Cortex of kidney (tissue), 1 donor: ENCODE measurements around the gene UBE2I.
"Not testable (repeated sequence)": the region's sequence is repeated elsewhere in the genome, so short reads cannot be mapped to it uniquely, and the experiment has no call there.

Experiments used
- DNase-seq: peaks from one replicate; lab custom pipeline; 2025; lab: John Stamatoyannopoulos, UW

Gene UBE2I

GRCh38 chr16:1277617-1278282, 31.7 kb upstream of the UBE2I start:
- no peak for DNase-seq

GRCh38 chr16:1278477-1278876, 31.0 kb upstream of the UBE2I start:
- no peak for DNase-seq

GRCh38 chr16:1279081-1279944, 30.1 kb upstream of the UBE2I start:
- no peak for DNase-seq

GRCh38 chr16:1279945-1280589, 29.4 kb upstream of the UBE2I start:
- DNase-seq = no peak

- DNase-seq = no peak
These were observed 28.7 kb upstream of the UBE2I start for GRCh38 chr16:1280783-1281182.

GRCh38 chr16:1281517-1281916, 27.9 kb upstream of the UBE2I start:
- no peak for DNase-seq

GRCh38 chr16:1282324-1282973, 27.0 kb upstream of the UBE2I start:
- DNase-seq = no peak

- no peak for DNase-seq
These were observed 26.1 kb upstream of the UBE2I start for GRCh38 chr16:1283296-1283695.

- no peak for DNase-seq
These were observed 25.3 kb upstream of the UBE2I start for GRCh38 chr16:1283996-1284616.

GRCh38 chr16:1285669-1286512, 23.5 kb upstream of the UBE2I start:
- no peak for DNase-seq

GRCh38 chr16:1286513-1287094, 22.8 kb upstream of the UBE2I start:
- no peak for DNase-seq

- DNase-seq = no peak
These were observed 21.3 kb upstream of the UBE2I start for GRCh38 chr16:1287982-1288670.

GRCh38 chr16:1288813-1289476, 20.5 kb upstream of the UBE2I start:
- DNase-seq = no peak

GRCh38 chr16:1289477-1289866, 20.0 kb upstream of the UBE2I start:
- no peak for DNase-seq

GRCh38 chr16:1290063-1290501, 19.4 kb upstream of the UBE2I start:
- no peak for DNase-seq

GRCh38 chr16:1290860-1291575, 18.4 kb upstream of the UBE2I start:
- no peak for DNase-seq

GRCh38 chr16:1291576-1291974, 17.9 kb upstream of the UBE2I start:
- no peak for DNase-seq

- not testable (repeated sequence) for DNase-seq
These were observed 17.2 kb upstream of the UBE2I start for GRCh38 chr16:1292208-1292607.

GRCh38 chr16:1292808-1293207, 16.6 kb upstream of the UBE2I start:
- DNase-seq = not testable (repeated sequence)
